Fibroblast of skin of abdomen (primary cell): ENCODE data around the gene RAB3C.

ENCODE experiments used
- DNase-seq: peaks from one replicate; pipeline ENCODE4 v3.0.0-alpha.2; 2013

Gene RAB3C

GRCh38 chr5:58834242-58835225 lies 251.7 kb downstream of the RAB3C start:
- no peak for DNase-seq

- DNase-seq: no peak
Observed at GRCh38 chr5:58836351-58836750, 253.5 kb downstream of the RAB3C start.

- DNase-seq: no peak
Observed at GRCh38 chr5:58838729-58839128, 255.9 kb downstream of the RAB3C start.

- DNase-seq: peak; percentile 10
Observed at GRCh38 chr5:58842852-58843251, 260.0 kb downstream of the RAB3C start.

GRCh38 chr5:58844395-58844794 lies 261.5 kb downstream of the RAB3C start:
- no peak for DNase-seq

- no peak for DNase-seq
Observed at GRCh38 chr5:58847041-58847440, 264.2 kb downstream of the RAB3C start.

GRCh38 chr5:58849223-58849622 lies 266.3 kb downstream of the RAB3C start:
- peak; percentile 51 for DNase-seq

GRCh38 chr5:58849921-58850667 lies 267.2 kb downstream of the RAB3C start:
- DNase-seq: peak; percentile 50

- DNase-seq: no peak
Observed at GRCh38 chr5:58851153-58851552, 268.3 kb downstream of the RAB3C start.

- DNase-seq: no peak
Observed at GRCh38 chr5:58851571-58851970, 268.7 kb downstream of the RAB3C start.

- no peak for DNase-seq
Observed at GRCh38 chr5:58852566-58852965, 269.7 kb downstream of the RAB3C start.

GRCh38 chr5:58854441-58854840 lies 271.6 kb downstream of the RAB3C start:
- no peak for DNase-seq

- no peak for DNase-seq
Observed at GRCh38 chr5:58855851-58856739, 273.2 kb downstream of the RAB3C start.

- DNase-seq: no peak
Observed at GRCh38 chr5:58857609-58858008, 274.7 kb downstream of the RAB3C start.

- DNase-seq: no peak
Observed at GRCh38 chr5:58860680-58861079, 277.8 kb downstream of the RAB3C start.

- no peak for DNase-seq
Observed at GRCh38 chr5:58868931-58869330, 286.1 kb downstream of the RAB3C start.

- peak; percentile 13 for DNase-seq
Observed at GRCh38 chr5:58871648-58872242, 288.9 kb downstream of the RAB3C start.

GRCh38 chr5:58872670-58873273 lies 289.9 kb downstream of the RAB3C start:
- DNase-seq: no peak

- no peak for DNase-seq
Observed at GRCh38 chr5:58875599-58875998, 292.7 kb downstream of the RAB3C start.

- no peak for DNase-seq
Observed at GRCh38 chr5:58885260-58885659, 302.4 kb downstream of the RAB3C start.

- DNase-seq: peak; percentile 58
Observed at GRCh38 chr5:58886315-58887207, 303.7 kb downstream of the RAB3C start.
